Liver (tissue), 9 donors: ENCODE measurements around the gene FAM13C. TPM values are rescaled to one million over a fixed set of nuclear protein-coding genes. Genes with fewer than 3 reads are reported as not detected.

Source experiments
- DNase-seq: peaks from one replicate; pipeline ENCODE4 v3.0.0-alpha.2; 2017; ENCODE audit warnings: low spot score
- H3K27ac ChIP-seq, 2 donors: one replicate each; pipeline ENCODE4 v1.7.0; 2013; ENCODE audit warnings: inconsistent platforms in 2 of 2, low read length in 2 of 2, control low read depth in 1 of 2, low read depth in 1 of 2, mild to moderate bottlenecking in 1 of 2
- H3K27me3 ChIP-seq, 4 donors: one replicate each; pipeline versions ENCODE4 v1.6.1 to v1.7.0; 2013; ENCODE audit warnings: low read length in 3 of 4, inconsistent platforms in 1 of 4, mild to moderate bottlenecking in 1 of 4, moderate library complexity in 1 of 4; ENCODE audit not compliant: control insufficient read depth in 4 of 4, insufficient read depth in 4 of 4
- H3K36me3 ChIP-seq, 4 donors: one replicate each; pipeline versions ENCODE4 v1.6.1 to v1.7.0; 2013; ENCODE audit warnings: low read length in 3 of 4, mild to moderate bottlenecking in 3 of 4, low read depth in 1 of 4, moderate library complexity in 1 of 4; ENCODE audit not compliant: control insufficient read depth in 4 of 4, insufficient read depth in 3 of 4
- H3K4me1 ChIP-seq, 4 donors: one replicate each; pipeline versions ENCODE4 v1.6.1 to v1.7.0; 2013; ENCODE audit warnings: low read length in 3 of 4, mild to moderate bottlenecking in 3 of 4, moderate library complexity in 1 of 4; ENCODE audit not compliant: control insufficient read depth in 4 of 4, insufficient read depth in 4 of 4
- H3K4me3 ChIP-seq, 3 donors: one replicate each; pipeline versions ENCODE4 v1.6.1 to v1.7.0; 2013; ENCODE audit warnings: low read length in 3 of 3, control low read depth in 1 of 3, low read depth in 1 of 3, mild to moderate bottlenecking in 1 of 3
- H3K9ac ChIP-seq, 2 donors: one replicate each; pipeline ENCODE4 v1.7.0; 2013; ENCODE audit warnings: low read length in 2 of 2, mild to moderate bottlenecking in 2 of 2, moderate library complexity in 2 of 2, control low read depth in 1 of 2, low read depth in 1 of 2
- H3K9me3 ChIP-seq, 4 donors: one replicate each; pipeline versions ENCODE4 v1.6.1 to v1.7.0; 2013; ENCODE audit warnings: low read length in 3 of 4; ENCODE audit not compliant: control insufficient read depth in 4 of 4
- FOXA1 ChIP-seq: IDR thresholded peaks from 2 replicates; pipeline ENCODE4 v1.6.1; 2016; ENCODE audit warnings: antibody characterized with exemption
- FOXA2 ChIP-seq: IDR thresholded peaks from 2 replicates; pipeline ENCODE4 v1.6.1; 2016; ENCODE audit warnings: antibody characterized with exemption
- GABPA ChIP-seq, 2 donors: IDR thresholded peaks in 1 of 2; conservative IDR thresholded peaks in 1 of 2; 2 replicates each; pipeline ENCODE4 v1.6.1; 2016; ENCODE audit warnings: antibody characterized with exemption in 2 of 2, mild to moderate bottlenecking in 1 of 2, moderate library complexity in 1 of 2
- HNF4A ChIP-seq, 2 donors: conservative IDR thresholded peaks; 2 replicates each; pipeline ENCODE4 v1.6.1; 2016; ENCODE audit warnings: antibody characterized with exemption in 2 of 2, mild to moderate bottlenecking in 2 of 2
- JUND ChIP-seq, 2 donors: IDR thresholded peaks; 2 replicates each; pipeline ENCODE4 v1.6.1; 2016; ENCODE audit warnings: antibody characterized with exemption in 2 of 2
- MAX ChIP-seq: IDR thresholded peaks from 2 replicates; pipeline ENCODE4 v1.6.1; 2016; ENCODE audit warnings: antibody characterized with exemption
- NR2F2 ChIP-seq: IDR thresholded peaks from 2 replicates; pipeline ENCODE4 v1.6.1; 2016; ENCODE audit warnings: antibody characterized with exemption
- RAD21 ChIP-seq, 2 donors: IDR thresholded peaks; 2 replicates each; pipeline ENCODE4 v1.6.1; 2016; ENCODE audit warnings: antibody characterized with exemption in 2 of 2, mild to moderate bottlenecking in 2 of 2
- RXRA ChIP-seq, 2 donors: IDR thresholded peaks; 2 replicates each; pipeline ENCODE4 v1.6.1; 2017 to 2018; ENCODE audit warnings: antibody characterized with exemption in 2 of 2, mild to moderate bottlenecking in 1 of 2
- SP1 ChIP-seq: IDR thresholded peaks from 2 replicates; pipeline ENCODE4 v1.6.1; 2018; ENCODE audit warnings: antibody characterized with exemption, mild to moderate bottlenecking
- TAF1 ChIP-seq: conservative IDR thresholded peaks from 2 replicates; pipeline ENCODE4 v1.6.1; 2016; ENCODE audit warnings: antibody characterized with exemption, mild to moderate bottlenecking
- YY1 ChIP-seq: IDR thresholded peaks from 2 replicates; pipeline ENCODE4 v1.6.1; 2016; ENCODE audit warnings: antibody characterized with exemption, mild to moderate bottlenecking
- WGBS: extraction: QIAGEN DNeasy Blood & Tissue Kit; methylation state at CpG from one replicate; pipeline ENCODE4 v1.1.7; 2013; 5-methylcytosine and 5-hydroxymethylcytosine counted together
- polyA plus RNA-seq, 2 donors: library from polyadenylated mRNA; stranded (reverse) in 1 of 2; unstranded in 1 of 2; fragments of 200-250 nt in 1 of 2; fragments of >200 nt in 1 of 2; fragmentation: Nextera tagmentation in 1 of 2; extraction: Ambion mirVana in 1 of 2; gene quantifications; one replicate each; pipeline versions ENCODE4 v1.2.1 to v1.2.3, GENCODE V29; 2013 to 2015
- total RNA-seq, 2 donors: library from RNA; depleted of rRNA; stranded (reverse); fragments of >200 nt; gene quantifications; one replicate each; pipeline ENCODE4 v1.2.3, GENCODE V29; 2014
- TF ChIP-seq, protein P1 (sequence below): fragments of 150-350 bp; IDR thresholded peaks from 2 replicates; pipeline ENCODE4 v1.5.1; 2017; ENCODE audit warnings: improper control_type of control experiment, low read depth, low read length; ENCODE audit not compliant: missing input control
- TF ChIP-seq, protein P2 (sequence below): IDR thresholded peaks from 2 replicates; pipeline ENCODE4 v1.6.1; 2016; ENCODE audit warnings: antibody characterized with exemption
- TF ChIP-seq, protein P3 (sequence below): IDR thresholded peaks from 2 replicates; pipeline ENCODE4 v1.6.1; 2016; ENCODE audit warnings: antibody characterized with exemption, mild to moderate bottlenecking
- donor health status: healthy.
- donor health status: healthy.
- donor health status: healthy.
- donor health status: healthy.
- donor health status: healthy.

FAM13C gene
- total and polyA plus RNA-seq, 4 donors = 0.87 to 2.4 (median 2.1) TPM

GRCh38 chr10:59323036-59323459 is 39.3 kb downstream of the FAM13C start:
- Histone ChIP-seq H3K4me1 (peaks cover 2 to 25% (median 15%) of the 10 kb centered on the region in 4 donors), H3K9me3 (no peaks in the 10 kb centered on the region), H3K27ac (peak overlapping the region; percentile 43 to 45), H3K4me3 (no peak overlapping the region), H3K9ac (peak overlapping the region in 1 of 2 donors; percentile 15), H3K27me3 (no peaks in the 10 kb centered on the region), H3K36me3 (no peaks in the 10 kb centered on the region)
- DNase-seq = peak; percentile 35
- TF ChIP-seq MAX = peak; percentile 55
- no peak for TF ChIP-seq TAF1
- TF ChIP-seq FOXA2 = peak; percentile 94
- TF ChIP-seq FOXA1 = peak; percentile 90
- TF ChIP-seq, protein P1, sequence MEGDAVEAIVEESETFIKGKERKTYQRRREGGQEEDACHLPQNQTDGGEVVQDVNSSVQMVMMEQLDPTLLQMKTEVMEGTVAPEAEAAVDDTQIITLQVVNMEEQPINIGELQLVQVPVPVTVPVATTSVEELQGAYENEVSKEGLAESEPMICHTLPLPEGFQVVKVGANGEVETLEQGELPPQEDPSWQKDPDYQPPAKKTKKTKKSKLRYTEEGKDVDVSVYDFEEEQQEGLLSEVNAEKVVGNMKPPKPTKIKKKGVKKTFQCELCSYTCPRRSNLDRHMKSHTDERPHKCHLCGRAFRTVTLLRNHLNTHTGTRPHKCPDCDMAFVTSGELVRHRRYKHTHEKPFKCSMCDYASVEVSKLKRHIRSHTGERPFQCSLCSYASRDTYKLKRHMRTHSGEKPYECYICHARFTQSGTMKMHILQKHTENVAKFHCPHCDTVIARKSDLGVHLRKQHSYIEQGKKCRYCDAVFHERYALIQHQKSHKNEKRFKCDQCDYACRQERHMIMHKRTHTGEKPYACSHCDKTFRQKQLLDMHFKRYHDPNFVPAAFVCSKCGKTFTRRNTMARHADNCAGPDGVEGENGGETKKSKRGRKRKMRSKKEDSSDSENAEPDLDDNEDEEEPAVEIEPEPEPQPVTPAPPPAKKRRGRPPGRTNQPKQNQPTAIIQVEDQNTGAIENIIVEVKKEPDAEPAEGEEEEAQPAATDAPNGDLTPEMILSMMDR = no peak
- no peak for TF ChIP-seq GABPA (IDR thresholded peaks at IDR 0.05 in 1 of 2, conservative IDR thresholded peaks at IDR 0.05 in 1 of 2)
- TF ChIP-seq NR2F2 = peak; percentile 61
- TF ChIP-seq SP1 = peak; percentile 98
- peak; percentile 86 to 87 for TF ChIP-seq HNF4A (conservative IDR thresholded peaks at IDR 0.05)
- TF ChIP-seq, protein P2, sequence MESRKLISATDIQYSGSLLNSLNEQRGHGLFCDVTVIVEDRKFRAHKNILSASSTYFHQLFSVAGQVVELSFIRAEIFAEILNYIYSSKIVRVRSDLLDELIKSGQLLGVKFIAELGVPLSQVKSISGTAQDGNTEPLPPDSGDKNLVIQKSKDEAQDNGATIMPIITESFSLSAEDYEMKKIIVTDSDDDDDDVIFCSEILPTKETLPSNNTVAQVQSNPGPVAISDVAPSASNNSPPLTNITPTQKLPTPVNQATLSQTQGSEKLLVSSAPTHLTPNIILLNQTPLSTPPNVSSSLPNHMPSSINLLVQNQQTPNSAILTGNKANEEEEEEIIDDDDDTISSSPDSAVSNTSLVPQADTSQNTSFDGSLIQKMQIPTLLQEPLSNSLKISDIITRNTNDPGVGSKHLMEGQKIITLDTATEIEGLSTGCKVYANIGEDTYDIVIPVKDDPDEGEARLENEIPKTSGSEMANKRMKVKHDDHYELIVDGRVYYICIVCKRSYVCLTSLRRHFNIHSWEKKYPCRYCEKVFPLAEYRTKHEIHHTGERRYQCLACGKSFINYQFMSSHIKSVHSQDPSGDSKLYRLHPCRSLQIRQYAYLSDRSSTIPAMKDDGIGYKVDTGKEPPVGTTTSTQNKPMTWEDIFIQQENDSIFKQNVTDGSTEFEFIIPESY = peak; percentile 59
- peak; percentile 87 to 89 for TF ChIP-seq RXRA (IDR thresholded peaks at IDR 0.05)
- peak; percentile 73 to 78 for TF ChIP-seq JUND (IDR thresholded peaks at IDR 0.05)
- TF ChIP-seq RAD21 (IDR thresholded peaks at IDR 0.05) = peak; percentile 54 to 56
- TF ChIP-seq, protein P3, sequence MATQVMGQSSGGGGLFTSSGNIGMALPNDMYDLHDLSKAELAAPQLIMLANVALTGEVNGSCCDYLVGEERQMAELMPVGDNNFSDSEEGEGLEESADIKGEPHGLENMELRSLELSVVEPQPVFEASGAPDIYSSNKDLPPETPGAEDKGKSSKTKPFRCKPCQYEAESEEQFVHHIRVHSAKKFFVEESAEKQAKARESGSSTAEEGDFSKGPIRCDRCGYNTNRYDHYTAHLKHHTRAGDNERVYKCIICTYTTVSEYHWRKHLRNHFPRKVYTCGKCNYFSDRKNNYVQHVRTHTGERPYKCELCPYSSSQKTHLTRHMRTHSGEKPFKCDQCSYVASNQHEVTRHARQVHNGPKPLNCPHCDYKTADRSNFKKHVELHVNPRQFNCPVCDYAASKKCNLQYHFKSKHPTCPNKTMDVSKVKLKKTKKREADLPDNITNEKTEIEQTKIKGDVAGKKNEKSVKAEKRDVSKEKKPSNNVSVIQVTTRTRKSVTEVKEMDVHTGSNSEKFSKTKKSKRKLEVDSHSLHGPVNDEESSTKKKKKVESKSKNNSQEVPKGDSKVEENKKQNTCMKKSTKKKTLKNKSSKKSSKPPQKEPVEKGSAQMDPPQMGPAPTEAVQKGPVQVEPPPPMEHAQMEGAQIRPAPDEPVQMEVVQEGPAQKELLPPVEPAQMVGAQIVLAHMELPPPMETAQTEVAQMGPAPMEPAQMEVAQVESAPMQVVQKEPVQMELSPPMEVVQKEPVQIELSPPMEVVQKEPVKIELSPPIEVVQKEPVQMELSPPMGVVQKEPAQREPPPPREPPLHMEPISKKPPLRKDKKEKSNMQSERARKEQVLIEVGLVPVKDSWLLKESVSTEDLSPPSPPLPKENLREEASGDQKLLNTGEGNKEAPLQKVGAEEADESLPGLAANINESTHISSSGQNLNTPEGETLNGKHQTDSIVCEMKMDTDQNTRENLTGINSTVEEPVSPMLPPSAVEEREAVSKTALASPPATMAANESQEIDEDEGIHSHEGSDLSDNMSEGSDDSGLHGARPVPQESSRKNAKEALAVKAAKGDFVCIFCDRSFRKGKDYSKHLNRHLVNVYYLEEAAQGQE = peak; percentile 79
- TF ChIP-seq YY1 = peak; percentile 70
- WGBS = 29% methylated on average over 2 of the region's 2 CpGs

DNA sequence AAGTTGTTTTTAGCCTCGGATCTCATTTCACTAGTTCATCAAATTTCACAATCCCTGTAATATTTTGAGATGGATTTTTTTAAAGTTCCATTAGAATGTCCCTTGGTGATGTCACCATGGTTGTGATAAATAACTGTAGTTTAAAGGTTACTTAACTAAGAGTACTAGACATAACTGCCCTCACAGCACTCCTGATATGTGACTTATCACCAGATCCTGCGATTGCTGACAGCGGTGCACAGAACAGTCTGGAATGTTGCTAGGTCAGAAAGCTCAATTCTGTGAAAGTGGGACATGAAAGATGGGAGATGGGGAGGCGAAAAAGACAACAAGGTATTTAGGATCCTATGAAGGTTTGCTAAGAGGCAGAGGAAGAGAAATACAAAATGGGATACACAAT is 40.2 kb downstream of the FAM13C start:
- H3K4me3 ChIP-seq = no peak overlapping the region
- H3K9ac ChIP-seq = peak overlapping the region in 1 of 2 donors; percentile 20
- peaks cover 2 to 29% (median 15%) of the 10 kb centered on the region in 4 donors for H3K4me1 ChIP-seq
- no peak for DNase-seq
- peak overlapping the region; percentile 45 to 46 for H3K27ac ChIP-seq
- H3K9me3 ChIP-seq = no peaks in the 10 kb centered on the region
- peak in 1 of 2 donors; percentile 12 for TF ChIP-seq JUND (IDR thresholded peaks at IDR 0.05)
- TF ChIP-seq NR2F2 = no peak
- peak; percentile 15 for TF ChIP-seq SP1
- TF ChIP-seq HNF4A (conservative IDR thresholded peaks at IDR 0.05) = peak in 1 of 2 donors; percentile 4
- no peaks in the 10 kb centered on the region for H3K36me3 ChIP-seq
- H3K27me3 ChIP-seq = no peaks in the 10 kb centered on the region
- 44% methylated on average over 4 of the region's 4 CpGs for WGBS
